AG09319 (cell line): ENCODE data around the gene LOXL4.
"Not testable (repeated sequence)": the region's sequence is repeated elsewhere in the genome, so short reads cannot be mapped to it uniquely, and the experiment has no call there.

Experiments
- DNase-seq: peaks from one replicate; pipeline ENCODE4 v3.0.0-alpha.2; 2010; ENCODE audit warnings: low read depth; ENCODE audit errors: extremely low read depth
- CTCF ChIP-seq: IDR thresholded peaks from 2 replicates; pipeline ENCODE4 v1.5.1; 2011; ENCODE audit warnings: low read depth, mild to moderate bottlenecking, inconsistent platforms, low read length, moderate library complexity

Gene LOXL4

DNA sequence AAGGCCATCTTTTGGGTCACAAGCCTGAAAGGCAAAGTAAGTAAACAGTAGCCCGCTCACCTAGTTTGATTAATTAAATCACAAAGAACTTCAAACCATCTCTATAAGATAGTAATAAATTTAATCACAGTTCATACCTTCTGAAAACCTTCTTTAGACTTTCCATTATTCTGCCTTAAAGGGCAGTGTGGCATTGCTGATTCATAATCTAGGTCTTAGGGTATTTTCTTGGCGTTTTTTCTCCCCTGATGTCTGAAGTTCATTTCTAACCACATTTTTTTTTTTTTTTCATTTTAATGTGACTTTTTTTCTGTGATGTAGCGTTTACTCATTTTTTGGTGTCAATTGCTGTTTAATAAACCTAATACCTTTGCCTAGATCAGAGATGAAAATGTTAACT is 27.5 kb downstream of the LOXL4 start:
- no peak for DNase-seq
- no peak for TF ChIP-seq CTCF

- TF ChIP-seq CTCF = no peak
- no peak for DNase-seq
Observed at GRCh38 chr10:98238391-98238790, 29.6 kb downstream of the LOXL4 start.

DNA sequence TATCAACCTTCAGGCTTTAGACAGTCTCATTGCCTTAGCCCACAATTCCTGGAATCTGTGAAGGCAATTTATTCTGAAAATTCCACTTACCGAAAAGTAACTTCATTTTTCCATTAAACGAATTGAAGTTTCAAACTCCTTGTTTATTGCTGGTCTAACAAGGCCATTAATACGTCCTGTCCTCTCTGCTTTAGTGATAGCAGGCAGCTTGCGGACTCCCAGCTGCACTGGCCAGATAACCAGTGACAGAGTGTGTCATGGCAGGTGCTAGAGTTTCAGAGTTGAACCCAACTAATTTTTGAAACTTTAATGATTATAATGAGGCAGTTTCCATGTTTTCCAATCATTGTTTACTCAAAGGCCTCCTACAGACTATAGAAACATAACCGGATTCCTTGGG is 31.1 kb downstream of the LOXL4 start:
- no peak for TF ChIP-seq CTCF
- DNase-seq = no peak

DNA sequence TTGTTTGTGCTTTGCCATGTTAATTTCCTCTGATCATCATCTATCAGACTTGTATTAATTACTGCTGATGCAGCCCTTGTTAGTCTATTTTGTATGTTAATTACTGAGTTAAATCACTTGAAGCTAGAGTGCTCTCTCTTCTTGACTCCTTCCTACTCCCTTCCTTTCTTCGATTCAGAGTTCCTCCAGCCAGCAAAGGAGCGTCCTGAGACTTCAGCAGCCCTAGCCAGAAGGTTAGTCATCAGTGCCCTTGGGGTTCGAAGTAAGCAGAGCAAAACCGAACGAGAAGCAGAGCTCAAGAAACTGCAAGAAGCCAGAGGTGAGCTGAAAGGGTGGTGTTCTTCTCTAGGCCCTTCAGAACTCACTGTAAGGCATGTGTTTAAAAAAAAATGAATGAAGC is 32.1 kb downstream of the LOXL4 start:
- DNase-seq = no peak
- no peak for TF ChIP-seq CTCF

DNA sequence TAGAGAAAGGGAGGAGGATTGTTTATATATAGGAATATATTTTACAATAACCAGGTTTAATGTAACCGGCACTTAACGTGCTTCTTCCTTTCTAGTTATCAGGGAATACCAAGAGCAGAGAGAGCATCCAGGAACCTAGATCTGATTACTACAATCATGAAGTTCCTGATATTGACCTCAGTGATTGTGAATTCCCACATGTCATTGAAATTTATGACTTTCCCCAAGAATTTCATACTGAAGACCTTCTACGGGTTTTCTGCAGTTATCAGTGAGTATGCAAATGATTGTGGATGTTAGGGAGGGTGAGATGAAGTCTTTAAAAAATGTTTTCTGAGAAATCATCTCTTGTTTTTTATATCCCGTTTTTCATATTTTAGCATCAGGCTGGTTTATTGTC is 36.6 kb downstream of the LOXL4 start:
- no peak for TF ChIP-seq CTCF
- DNase-seq = no peak

- DNase-seq = not testable (repeated sequence)
Observed at GRCh38 chr10:98228266-98228665, 39.7 kb downstream of the LOXL4 start.

DNA sequence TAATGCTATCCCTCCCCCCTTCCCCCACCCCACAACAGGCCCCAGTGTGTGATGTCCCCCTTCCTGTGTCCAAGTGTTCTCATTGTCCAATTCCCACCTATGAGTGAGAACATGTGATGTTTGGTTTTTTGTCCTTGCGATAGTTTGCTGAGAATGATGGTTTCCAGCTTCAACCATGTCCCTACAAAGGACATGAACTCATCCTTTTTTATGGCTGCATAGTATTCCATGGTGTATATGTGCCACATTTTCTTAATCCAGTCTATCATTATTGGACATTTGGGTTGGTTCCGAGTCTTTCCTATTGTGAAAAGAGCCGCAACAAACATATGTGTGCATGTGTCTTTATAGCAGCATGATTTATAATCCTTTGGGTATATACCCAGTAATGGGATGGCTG is 40.3 kb downstream of the LOXL4 start:
- not testable (repeated sequence) for DNase-seq

- no peak for DNase-seq
- no peak for TF ChIP-seq CTCF
Observed at GRCh38 chr10:98226508-98227144, 41.4 kb downstream of the LOXL4 start.
